ENCODE measurements around the gene ARHGAP12.

ARHGAP12 gene

DNA sequence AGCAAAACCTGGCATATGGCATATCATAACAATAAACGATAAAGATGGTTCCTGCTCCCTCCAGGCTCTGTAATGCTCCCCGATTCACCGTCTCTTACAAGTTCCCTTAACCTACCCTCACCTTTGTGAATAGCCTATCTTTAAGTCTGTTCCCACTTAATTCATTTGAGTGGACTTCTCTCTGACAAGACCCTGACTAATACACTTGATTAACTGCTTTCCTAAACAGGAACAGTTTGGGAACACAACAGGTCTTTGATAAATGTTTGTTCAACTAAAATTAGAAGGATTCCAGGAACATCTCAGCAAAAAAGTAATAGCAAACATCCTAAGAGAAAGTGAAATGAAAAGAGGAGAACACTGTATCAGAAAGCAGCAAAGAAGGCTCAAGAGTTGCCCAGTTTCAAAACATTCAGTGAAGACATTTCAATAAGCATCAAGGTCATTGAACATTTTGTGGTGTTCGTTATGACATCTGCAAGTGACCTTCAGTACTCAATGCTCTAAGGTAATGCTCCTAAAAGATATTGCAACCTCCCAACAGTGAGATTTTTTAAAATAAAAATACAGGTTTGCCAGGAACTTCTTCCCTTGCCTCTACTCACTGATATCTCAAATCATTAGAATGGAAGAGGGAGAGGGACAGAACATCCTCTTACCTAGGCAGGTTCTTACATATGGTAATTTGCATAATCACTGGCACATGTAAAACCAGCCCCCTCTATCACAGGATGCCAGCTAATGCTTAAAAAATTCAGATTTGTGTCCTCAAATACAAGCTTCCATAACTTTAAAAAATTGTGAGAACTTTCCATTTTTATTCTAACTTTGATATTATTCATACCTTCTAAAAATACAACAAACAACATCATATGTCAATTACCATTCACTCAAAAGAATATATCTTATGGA, 11.4 kb upstream of the ARHGAP12 start:
- DNase-seq (no peak), ATAC-seq (ENCODE audit: insufficient read depth, low read depth) (no peak)
- Histone ChIP-seq H3K27ac (ENCODE audit: low read length) (no peak overlapping the region), H2AFZ (ENCODE audit: low read depth, low read length) (no peak overlapping the region), H3K79me2 (ENCODE audit: insufficient read depth, low read length) (no peaks in the 10 kb centered on the region), H4K20me1 (ENCODE audit: insufficient read depth, low read length) (no peaks in the 10 kb centered on the region), H3K9ac (ENCODE audit: low read depth, low read length) (no peak overlapping the region), H3K9me3 (ENCODE audit: insufficient read depth, low read length, severe bottlenecking) (no peaks in the 10 kb centered on the region), H3K4me2 (ENCODE audit: insufficient read depth, low read length) (no peak overlapping the region), H3K4me3 (ENCODE audit: low read depth in 1 of 2, low read length in 2 of 2) (no peak overlapping the region), H3K4me1 (ENCODE audit: insufficient read depth, low read length) (no peaks in the 10 kb centered on the region), H3K27me3 (ENCODE audit: insufficient read depth, low read length, poor library complexity) (no peaks in the 10 kb centered on the region), H3K36me3 (ENCODE audit: insufficient read depth, low read length) (no peaks in the 10 kb centered on the region)
- TF ChIP-seq, protein P1, sequence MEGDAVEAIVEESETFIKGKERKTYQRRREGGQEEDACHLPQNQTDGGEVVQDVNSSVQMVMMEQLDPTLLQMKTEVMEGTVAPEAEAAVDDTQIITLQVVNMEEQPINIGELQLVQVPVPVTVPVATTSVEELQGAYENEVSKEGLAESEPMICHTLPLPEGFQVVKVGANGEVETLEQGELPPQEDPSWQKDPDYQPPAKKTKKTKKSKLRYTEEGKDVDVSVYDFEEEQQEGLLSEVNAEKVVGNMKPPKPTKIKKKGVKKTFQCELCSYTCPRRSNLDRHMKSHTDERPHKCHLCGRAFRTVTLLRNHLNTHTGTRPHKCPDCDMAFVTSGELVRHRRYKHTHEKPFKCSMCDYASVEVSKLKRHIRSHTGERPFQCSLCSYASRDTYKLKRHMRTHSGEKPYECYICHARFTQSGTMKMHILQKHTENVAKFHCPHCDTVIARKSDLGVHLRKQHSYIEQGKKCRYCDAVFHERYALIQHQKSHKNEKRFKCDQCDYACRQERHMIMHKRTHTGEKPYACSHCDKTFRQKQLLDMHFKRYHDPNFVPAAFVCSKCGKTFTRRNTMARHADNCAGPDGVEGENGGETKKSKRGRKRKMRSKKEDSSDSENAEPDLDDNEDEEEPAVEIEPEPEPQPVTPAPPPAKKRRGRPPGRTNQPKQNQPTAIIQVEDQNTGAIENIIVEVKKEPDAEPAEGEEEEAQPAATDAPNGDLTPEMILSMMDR (IDR thresholded peaks at IDR 0.05; ENCODE audit: borderline replicate concordance, extremely low read depth, low read length, poor library complexity, severe bottlenecking) = no peak
- no peak for TF ChIP-seq EZH2 (IDR thresholded peaks at IDR 0.05; ENCODE audit: borderline replicate concordance, low read depth, low read length, severe bottlenecking)

DNA sequence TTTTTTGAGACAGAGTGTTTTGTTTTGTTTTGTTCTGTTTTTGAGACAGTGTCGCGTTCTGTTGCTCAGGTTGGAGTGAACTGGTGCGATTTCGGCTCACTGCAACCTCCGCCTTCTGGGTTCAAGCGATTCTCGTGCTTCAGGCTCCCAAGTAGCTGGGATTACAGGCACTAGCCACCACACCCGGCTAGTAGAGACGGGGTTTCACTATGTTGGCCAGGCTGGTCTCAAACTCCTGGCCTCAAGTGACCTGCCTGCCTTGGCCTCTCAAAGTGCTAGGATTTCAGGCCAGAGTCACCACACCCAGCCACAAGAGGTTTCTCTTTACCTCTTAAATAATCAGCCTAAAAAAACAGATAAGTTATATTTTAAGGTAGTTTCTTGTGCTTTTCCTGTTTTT, 8.7 kb upstream of the ARHGAP12 start:
- Histone ChIP-seq H2AFZ (ENCODE audit: low read depth, low read length) (no peak overlapping the region), H4K20me1 (ENCODE audit: insufficient read depth, low read length) (no peaks in the 10 kb centered on the region), H3K27me3 (ENCODE audit: insufficient read depth, low read length, poor library complexity) (no peaks in the 10 kb centered on the region), H3K9me3 (ENCODE audit: insufficient read depth, low read length, severe bottlenecking) (no peaks in the 10 kb centered on the region), H3K4me3 (ENCODE audit: low read depth in 1 of 2, low read length in 2 of 2) (no peak overlapping the region), H3K9ac (ENCODE audit: low read depth, low read length) (no peak overlapping the region), H3K4me2 (ENCODE audit: insufficient read depth, low read length) (no peak overlapping the region), H3K27ac (ENCODE audit: low read length) (no peak overlapping the region), H3K4me1 (ENCODE audit: insufficient read depth, low read length) (no peaks in the 10 kb centered on the region), H3K79me2 (ENCODE audit: insufficient read depth, low read length) (no peaks in the 10 kb centered on the region), H3K36me3 (ENCODE audit: insufficient read depth, low read length) (no peaks in the 10 kb centered on the region)
- TF ChIP-seq, protein P1 (IDR thresholded peaks at IDR 0.05; ENCODE audit: borderline replicate concordance, extremely low read depth, low read length, poor library complexity, severe bottlenecking) = no peak
- no peak for TF ChIP-seq EZH2 (IDR thresholded peaks at IDR 0.05; ENCODE audit: borderline replicate concordance, low read depth, low read length, severe bottlenecking)
- no peak for DNase-seq
- no peak for ATAC-seq (ENCODE audit: insufficient read depth, low read depth)

- no peaks in the 10 kb centered on the region for H3K79me2 ChIP-seq (ENCODE audit: insufficient read depth, low read length)
- H3K9me3 ChIP-seq (ENCODE audit: insufficient read depth, low read length, severe bottlenecking) = no peaks in the 10 kb centered on the region
- DNase-seq = no peak
- no peak overlapping the region for H3K4me2 ChIP-seq (ENCODE audit: insufficient read depth, low read length)
- H3K36me3 ChIP-seq (ENCODE audit: insufficient read depth, low read length) = no peaks in the 10 kb centered on the region
- TF ChIP-seq, protein P1 (IDR thresholded peaks at IDR 0.05; ENCODE audit: borderline replicate concordance, extremely low read depth, low read length, poor library complexity, severe bottlenecking) = no peak
- TF ChIP-seq EZH2 (IDR thresholded peaks at IDR 0.05; ENCODE audit: borderline replicate concordance, low read depth, low read length, severe bottlenecking) = no peak
- no peak overlapping the region for H3K27ac ChIP-seq (ENCODE audit: low read length)
- no peaks in the 10 kb centered on the region for H3K4me1 ChIP-seq (ENCODE audit: insufficient read depth, low read length)
- H3K9ac ChIP-seq (ENCODE audit: low read depth, low read length) = no peak overlapping the region
- H2AFZ ChIP-seq (ENCODE audit: low read depth, low read length) = no peak overlapping the region
- no peak for ATAC-seq (ENCODE audit: insufficient read depth, low read depth)
- no peaks in the 10 kb centered on the region for H3K27me3 ChIP-seq (ENCODE audit: insufficient read depth, low read length, poor library complexity)
- no peak overlapping the region for H3K4me3 ChIP-seq (ENCODE audit: low read depth in 1 of 2, low read length in 2 of 2)
- H4K20me1 ChIP-seq (ENCODE audit: insufficient read depth, low read length) = no peaks in the 10 kb centered on the region
Observed at GRCh38 chr10:31936933-31937332, 8.3 kb upstream of the ARHGAP12 start.

All from DND-41 (cell line).